SU-DHL-6 (cell line): ENCODE results near the gene ZNF146.

Experiments used
- CTCF ChIP-seq: fragments of 200-600 bp; sonication (generic); IDR thresholded peaks from one replicate; pipeline ENCODE4 v1.5.1; 2017; ENCODE audit warnings: antibody characterized with exemption, mild to moderate bottlenecking, low read length, moderate library complexity; ENCODE audit not compliant: insufficient read depth, poor library complexity, severe bottlenecking
- EZH2phosphoT487 ChIP-seq: fragments of 200-600 bp; sonication (generic), shearing (Covaris generic); conservative IDR thresholded peaks from 2 replicates; pipeline ENCODE4 v1.6.1; 2018; ENCODE audit warnings: mild to moderate bottlenecking, antibody characterized with exemption, low read length, moderate library complexity, mixed read lengths

GRCh38 chr19:36221474-36221873, 6.6 kb downstream of the ZNF146 start:
- no peak for TF ChIP-seq CTCF
- TF ChIP-seq EZH2phosphoT487, result no peak
